Uterus (tissue), 4 donors: ENCODE data around the gene GPR89A. TPM values are rescaled to one million over a fixed set of nuclear protein-coding genes. Genes with fewer than 3 reads are reported as not detected.

Source experiments
- DNase-seq, 2 donors: peaks; one replicate each; pipeline ENCODE4 v3.0.0-alpha.2; 2019 to 2020
- H3K27ac ChIP-seq, 2 donors: fragments of 200-600 bp; sonication (generic); 1 replicate in 1 of 2; 2 replicates in 1 of 2; pipeline ENCODE4 v1.5.1; 2016 to 2018
- H3K27me3 ChIP-seq, 2 donors: fragments of 200-600 bp; sonication (generic); one replicate each; pipeline ENCODE4 v1.5.1; 2018 to 2019; ENCODE audit warnings: control low read depth in 1 of 2
- H3K36me3 ChIP-seq, 2 donors: fragments of 200-600 bp; sonication (generic); one replicate each; pipeline ENCODE4 v1.5.1; 2019; ENCODE audit warnings: control low read depth in 1 of 2
- H3K4me1 ChIP-seq, 2 donors: fragments of 200-600 bp; sonication (generic); one replicate each; pipeline ENCODE4 v1.5.1; 2018 to 2019; ENCODE audit warnings: control low read depth in 1 of 2
- H3K4me3 ChIP-seq, 2 donors: fragments of 200-600 bp; sonication (generic); 1 replicate in 1 of 2; 2 replicates in 1 of 2; pipeline ENCODE4 v1.5.1; 2018 to 2019; ENCODE audit warnings: mild to moderate bottlenecking in 1 of 2
- H3K9me3 ChIP-seq, 2 donors: fragments of 200-600 bp; sonication (generic); one replicate each; pipeline ENCODE4 v1.5.1; 2019; ENCODE audit warnings: control low read depth in 1 of 2
- POLR2A ChIP-seq, 2 donors: fragments of 450-650 bp; IDR thresholded peaks; one replicate each; pipeline ENCODE4 v1.6.1; 2016; ENCODE audit warnings: antibody characterized with exemption in 2 of 2, mild to moderate bottlenecking in 1 of 2, moderate library complexity in 1 of 2
- intact Hi-C: fragments of 100-400 bp; cut with DNase I; formaldehyde crosslinking; loops from one replicate; pipeline ENCODE4 v1.15.1; 2023; ENCODE audit warnings: low total_unique reads
- total RNA-seq, 4 donors: library from RNA; depleted of rRNA in 3 of 4; stranded (reverse); fragments of >200 nt in 3 of 4; gene quantifications; one replicate each; pipeline versions ENCODE4 v1.1.0 to v1.2.4, GENCODE V29; 2014 to 2023
- TF ChIP-seq, protein P1 (sequence below), 4 experiments: fragments of 200-600 bp in 2 of 4; fragments of 450-650 bp in 2 of 4; sonication (generic) in 2 of 4; IDR thresholded peaks; one replicate each; pipeline ENCODE4 v1.5.1; 2016 to 2019; ENCODE audit warnings: antibody characterized with exemption in 4 of 4, mild to moderate bottlenecking in 2 of 4, moderate library complexity in 1 of 4
- donor health status: DM: yes; HTN: yes; CAD: no.

GPR89A gene
- total RNA-seq, 4 donors from 2014 or later, result 19.0 to 71.8 (median 31.9) TPM

DNA sequence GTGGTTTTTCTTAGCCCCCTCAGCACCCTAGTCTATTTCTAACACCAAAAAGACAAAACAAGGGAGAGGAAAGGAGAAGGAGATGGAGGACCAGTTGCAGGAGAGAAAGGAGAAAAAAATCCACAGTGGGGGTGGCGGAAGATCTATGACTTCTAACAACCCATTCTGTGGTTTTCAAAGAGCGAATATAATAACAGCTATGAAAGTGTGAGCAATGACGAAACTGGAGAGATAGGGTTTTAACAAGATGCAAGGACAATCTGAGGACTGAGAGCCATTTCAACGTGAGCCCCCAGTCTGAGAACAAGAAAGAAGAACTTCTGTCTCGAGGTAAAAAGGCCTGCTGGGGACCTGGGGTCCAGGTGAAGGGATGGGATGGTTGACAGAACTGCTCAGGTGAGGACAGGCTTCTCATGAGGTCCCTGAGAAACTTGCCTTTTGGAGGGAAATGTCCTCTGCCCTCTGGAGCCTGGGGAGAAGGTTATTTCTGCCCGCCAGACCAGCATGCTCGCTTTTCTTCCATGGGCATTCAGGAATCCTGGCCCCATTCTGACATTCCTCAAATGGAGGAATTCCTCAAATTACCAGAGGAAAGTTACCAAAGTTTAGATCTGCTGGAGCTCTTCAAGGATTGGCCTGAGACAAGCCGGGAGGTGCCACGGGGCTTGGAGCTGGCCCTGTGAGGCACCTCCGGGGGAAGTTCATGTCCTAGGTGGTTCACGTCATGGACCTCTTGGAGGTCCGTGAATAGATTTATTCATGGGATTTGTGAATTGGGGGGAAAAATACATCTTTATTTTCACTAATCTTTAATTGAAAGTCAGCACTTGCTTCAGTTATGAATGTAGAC, 111.7 kb downstream of the GPR89A start, which contains the start of gene CD160:
Gene CD160, plus strand, starts transcription at position 270 of the 850 bp plus-strand sequence. CDS start 8,829 bp downstream, outside the sequence.
- Histone ChIP-seq H3K9me3 (no peaks in the 10 kb centered on the region), H3K4me1 (no peaks in the 10 kb centered on the region), H3K36me3 (no peaks in the 10 kb centered on the region), H3K27ac (no peak within 1 kb of the TSS), H3K27me3 (no peaks in the 10 kb centered on the region), H3K4me3 (no peak within 1 kb of the TSS)
- no peak for DNase-seq
- no peak for TF ChIP-seq POLR2A (IDR thresholded peaks at IDR 0.05)
- TF ChIP-seq, protein P1, sequence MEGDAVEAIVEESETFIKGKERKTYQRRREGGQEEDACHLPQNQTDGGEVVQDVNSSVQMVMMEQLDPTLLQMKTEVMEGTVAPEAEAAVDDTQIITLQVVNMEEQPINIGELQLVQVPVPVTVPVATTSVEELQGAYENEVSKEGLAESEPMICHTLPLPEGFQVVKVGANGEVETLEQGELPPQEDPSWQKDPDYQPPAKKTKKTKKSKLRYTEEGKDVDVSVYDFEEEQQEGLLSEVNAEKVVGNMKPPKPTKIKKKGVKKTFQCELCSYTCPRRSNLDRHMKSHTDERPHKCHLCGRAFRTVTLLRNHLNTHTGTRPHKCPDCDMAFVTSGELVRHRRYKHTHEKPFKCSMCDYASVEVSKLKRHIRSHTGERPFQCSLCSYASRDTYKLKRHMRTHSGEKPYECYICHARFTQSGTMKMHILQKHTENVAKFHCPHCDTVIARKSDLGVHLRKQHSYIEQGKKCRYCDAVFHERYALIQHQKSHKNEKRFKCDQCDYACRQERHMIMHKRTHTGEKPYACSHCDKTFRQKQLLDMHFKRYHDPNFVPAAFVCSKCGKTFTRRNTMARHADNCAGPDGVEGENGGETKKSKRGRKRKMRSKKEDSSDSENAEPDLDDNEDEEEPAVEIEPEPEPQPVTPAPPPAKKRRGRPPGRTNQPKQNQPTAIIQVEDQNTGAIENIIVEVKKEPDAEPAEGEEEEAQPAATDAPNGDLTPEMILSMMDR (IDR thresholded peaks at IDR 0.05), result no peak
- intact Hi-C loops, result no loop called here

Other genes starting within 250 kb of the GPR89A start
- 1 to 10 TPM in 3 of 4 donors, under 1 TPM in 1; under 0.01 to 5.9 (median 3.3) TPM for gene NBPF20, start 182.4 kb upstream of the GPR89A start, total RNA-seq
- under 1 TPM in 1 of 4 donors, not detected in 3; 0.35 TPM for gene PDZK1, start 99.4 kb downstream of the GPR89A start, total RNA-seq
- under 1 TPM in 1 of 4 donors, not detected in 3; 0.55 TPM for gene CD160, start 111.5 kb downstream of the GPR89A start, total RNA-seq
- gene RNF115, start 216.1 kb downstream of the GPR89A start, total RNA-seq, result 10 to 100 TPM; 18.8 to 33.4 (median 27.8) TPM
- 10 to 100 TPM; 36.0 to 49.2 (median 42.2) TPM for gene POLR3C, start 216.2 kb downstream of the GPR89A start, total RNA-seq
- 1 to 10 TPM in 3 of 4 donors, not detected in 1; 2.5 to 5.6 (median 4.7) TPM for gene NUDT17, start 237.6 kb downstream of the GPR89A start, total RNA-seq